Inferior parietal cortex (tissue), 1 donor: ENCODE results near the gene TGFBR3.
"Not testable (repeated sequence)": the region's sequence is repeated elsewhere in the genome, so short reads cannot be mapped to it uniquely, and the experiment has no call there.

Experiments
- DNase-seq: peaks from one replicate; pipeline ENCODE4 v3.0.0-alpha.2; 2016; ENCODE audit errors: extremely low spot score

Gene TGFBR3

DNA sequence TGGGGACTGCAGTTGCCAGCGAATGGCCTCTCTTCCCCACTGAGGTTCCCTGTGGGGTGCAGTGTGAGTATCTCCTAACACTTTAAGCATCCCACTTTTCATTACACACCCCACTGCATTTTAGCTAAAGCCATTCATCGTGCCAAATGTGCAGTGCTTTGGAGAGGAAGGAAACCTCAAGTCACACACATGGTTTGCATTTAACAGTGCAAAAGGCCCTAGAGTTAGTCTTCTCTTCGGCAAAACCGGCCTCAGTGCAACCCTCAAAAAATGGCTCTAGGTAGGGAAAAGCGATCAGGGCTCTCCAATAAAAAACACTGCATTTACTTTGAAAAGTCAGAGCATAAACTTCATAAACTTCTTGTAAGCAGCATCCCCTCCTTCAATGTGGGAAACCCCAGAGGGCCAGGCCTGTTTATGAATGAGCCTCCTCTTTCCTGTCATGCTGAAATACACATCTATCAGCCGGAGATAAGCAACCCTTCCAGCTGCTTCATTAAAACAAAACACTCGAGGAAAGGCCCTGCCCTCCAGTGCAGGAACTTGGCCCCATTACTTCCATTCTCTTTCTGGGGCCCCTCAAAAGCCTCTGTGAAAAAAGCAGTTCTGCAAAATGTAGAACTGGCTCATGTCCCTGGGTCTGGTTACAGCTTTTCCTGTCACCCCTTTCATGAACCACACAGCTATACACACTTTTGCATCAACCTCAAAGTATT, 201.3 kb downstream of the TGFBR3 start:
- DNase-seq, result no peak

DNA sequence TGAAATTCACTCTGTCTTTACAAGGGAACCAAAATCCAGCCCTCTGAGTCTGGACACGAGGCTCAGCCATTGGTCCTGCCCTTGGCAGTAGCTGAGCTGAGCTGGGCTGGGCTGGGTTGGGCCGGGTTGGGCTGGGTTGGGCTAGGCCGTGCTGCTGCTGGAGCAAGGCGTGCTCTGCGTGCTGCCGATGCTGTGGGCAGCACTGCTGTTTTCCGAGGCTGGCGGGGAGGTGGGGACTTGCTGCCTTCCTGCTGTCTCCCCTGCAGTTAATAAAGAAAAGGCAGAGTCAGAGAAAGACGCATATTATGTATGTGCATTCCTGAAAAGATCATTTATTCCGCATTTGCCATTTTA, 202.4 kb downstream of the TGFBR3 start:
- no peak for DNase-seq

GRCh38 chr1:91682882-91683597, 202.9 kb downstream of the TGFBR3 start:
- DNase-seq, result no peak

DNA sequence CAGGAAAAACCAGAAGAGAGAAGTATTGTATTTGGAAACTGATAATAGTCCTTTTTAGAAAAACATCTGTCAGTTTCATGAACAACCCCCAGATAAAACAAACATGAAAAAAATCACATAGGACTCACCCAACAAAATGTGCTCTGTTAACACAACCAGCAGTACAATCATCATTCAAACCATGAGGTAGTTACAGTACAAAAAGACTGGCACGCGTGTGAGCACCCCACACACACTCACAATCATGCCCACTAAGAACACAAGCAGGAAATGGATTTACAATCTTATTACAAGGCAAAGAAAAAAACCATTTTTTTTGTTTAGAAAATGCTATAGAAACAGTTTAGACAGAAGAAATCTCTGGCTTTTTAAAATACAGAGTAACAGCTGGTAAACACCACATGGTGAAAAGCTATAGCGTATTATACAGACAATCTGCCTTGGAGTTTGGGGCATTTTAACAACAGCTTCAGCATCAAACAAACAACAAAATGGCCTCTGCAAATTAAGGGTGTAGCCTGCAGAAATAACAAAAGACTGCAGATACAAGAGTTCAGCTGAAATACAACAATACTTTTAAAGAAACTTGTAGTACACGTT, 205.3 kb downstream of the TGFBR3 start:
- DNase-seq, result no peak

- DNase-seq, result no peak
Observed at GRCh38 chr1:91679446-91679845, 206.5 kb downstream of the TGFBR3 start.

GRCh38 chr1:91676030-91676429, 209.9 kb downstream of the TGFBR3 start:
- no peak for DNase-seq

GRCh38 chr1:91674107-91674506, 211.8 kb downstream of the TGFBR3 start:
- no peak for DNase-seq

DNA sequence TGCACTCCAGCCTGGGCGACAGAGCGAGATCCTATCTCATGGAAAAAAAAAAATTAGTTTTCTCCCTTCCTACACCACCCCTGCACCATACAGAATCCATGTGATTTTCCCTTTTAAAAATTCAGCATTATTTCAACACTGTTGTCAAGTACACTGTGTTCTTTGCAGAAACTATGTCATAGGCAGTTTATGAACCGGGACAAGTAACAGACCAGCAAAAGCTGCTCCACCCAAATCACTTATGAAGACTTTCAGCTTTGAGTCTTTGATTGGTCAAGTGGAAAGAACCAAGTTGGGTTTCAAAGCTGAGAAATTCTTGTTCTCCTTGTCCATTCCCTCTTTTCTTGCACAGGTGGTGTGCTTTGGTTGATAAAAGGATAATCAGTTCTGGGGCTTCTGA, 212.3 kb downstream of the TGFBR3 start:
- DNase-seq, result no peak

GRCh38 chr1:91672601-91673161, 213.3 kb downstream of the TGFBR3 start:
- DNase-seq, result no peak

- DNase-seq, result no peak
Observed at GRCh38 chr1:91670781-91671180, 215.2 kb downstream of the TGFBR3 start.

GRCh38 chr1:91669584-91670350, 216.2 kb downstream of the TGFBR3 start:
- DNase-seq, result no peak

- not testable (repeated sequence) for DNase-seq
Observed at GRCh38 chr1:91666651-91667050, 219.3 kb downstream of the TGFBR3 start.

- no peak for DNase-seq
Observed at GRCh38 chr1:91661121-91661520, 224.8 kb downstream of the TGFBR3 start.

- DNase-seq, result no peak
Observed at GRCh38 chr1:91660708-91661107, 225.2 kb downstream of the TGFBR3 start.

DNA sequence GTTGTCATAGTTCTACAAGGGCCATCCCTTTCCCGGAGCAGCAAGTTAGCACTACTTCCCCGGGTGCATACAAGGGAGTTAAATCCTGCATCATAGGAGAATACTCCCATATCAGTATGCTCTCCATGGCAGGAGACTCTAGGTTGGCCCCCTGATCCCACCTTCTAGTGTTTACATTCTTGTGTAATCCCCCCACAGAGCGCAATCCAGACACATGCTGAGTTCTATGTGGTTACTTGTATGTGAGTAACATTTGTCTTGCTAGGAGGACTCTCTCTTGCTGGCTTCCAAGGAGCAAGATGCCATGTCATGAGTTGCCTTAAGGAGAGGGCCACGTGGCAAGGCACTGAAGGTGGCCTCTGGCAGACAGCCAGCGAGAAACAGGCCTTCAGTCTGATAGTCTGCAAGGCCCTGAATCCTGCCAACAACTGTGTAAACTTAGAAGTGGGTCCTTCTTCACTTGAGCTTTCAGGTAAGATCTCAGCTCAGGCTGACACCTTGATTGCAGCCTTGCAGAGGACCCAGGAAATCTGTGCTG, 230.0 kb downstream of the TGFBR3 start:
- DNase-seq, result no peak

DNA sequence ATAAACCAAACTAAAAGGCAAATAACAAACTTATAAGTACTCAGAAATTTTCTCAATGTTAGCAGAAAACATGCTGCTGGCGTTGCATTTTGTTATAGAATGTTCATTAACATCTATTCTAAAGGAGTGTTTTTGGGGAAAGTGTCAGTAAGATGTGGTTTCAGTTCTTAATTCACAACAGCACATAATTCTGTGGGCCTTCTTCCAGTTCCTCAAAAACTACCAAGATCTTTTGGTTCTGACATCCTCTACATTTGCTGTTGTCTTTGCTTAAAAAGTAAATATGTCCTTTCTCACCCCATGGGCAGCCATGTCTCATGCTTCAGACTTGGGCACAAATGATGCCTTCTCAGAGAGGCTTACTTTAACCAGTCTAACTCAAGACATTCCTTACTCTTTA, 232.8 kb downstream of the TGFBR3 start:
- DNase-seq, result no peak

GRCh38 chr1:91651661-91652071, 234.3 kb downstream of the TGFBR3 start:
- no peak for DNase-seq

GRCh38 chr1:91651243-91651642, 234.7 kb downstream of the TGFBR3 start:
- DNase-seq, result no peak

- DNase-seq, result no peak
Observed at GRCh38 chr1:91650764-91651163, 235.2 kb downstream of the TGFBR3 start.

DNA sequence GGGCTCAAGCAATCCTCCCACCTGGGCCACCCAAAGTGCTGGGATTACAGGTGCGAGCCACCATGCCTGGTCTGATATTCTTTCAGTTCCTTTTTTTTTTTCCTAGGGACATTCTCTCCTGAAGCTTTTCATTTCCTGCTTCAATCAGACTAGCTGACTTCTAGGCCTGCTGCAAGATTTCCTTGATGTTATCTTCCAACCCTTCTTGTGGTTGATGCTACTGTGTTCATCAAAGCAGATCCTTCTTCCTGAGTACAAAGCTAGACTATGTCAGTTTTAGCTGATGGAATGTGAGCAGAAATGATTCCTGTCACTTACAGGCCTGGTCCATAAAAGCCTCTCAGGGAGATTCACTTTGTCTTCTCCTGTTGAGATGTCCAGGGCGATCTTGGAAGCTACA, 238.9 kb downstream of the TGFBR3 start:
- DNase-seq, result no peak

DNA sequence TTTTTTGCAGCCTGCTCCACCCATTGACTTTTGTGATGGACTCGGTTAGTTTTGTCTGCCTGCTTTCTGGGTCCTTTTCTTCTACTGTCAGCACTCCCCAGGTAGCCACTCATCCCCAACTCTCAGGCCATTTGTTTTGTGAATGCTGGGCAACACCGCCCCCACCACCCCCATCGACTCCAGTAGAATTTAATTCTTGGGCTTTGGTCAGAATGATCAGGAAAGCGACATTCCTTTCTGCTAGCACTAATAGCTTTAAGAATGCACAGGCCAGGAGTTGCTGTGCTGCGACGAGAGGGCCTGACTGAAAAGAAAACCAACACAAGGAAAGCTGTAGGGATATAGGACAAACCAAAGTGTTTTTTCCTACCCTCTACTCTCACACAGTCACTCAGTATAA, 240.9 kb downstream of the TGFBR3 start:
- DNase-seq, result no peak

- DNase-seq, result no peak
Observed at GRCh38 chr1:91643431-91643830, 242.5 kb downstream of the TGFBR3 start.
